ENCODE results near the gene MCIDAS.

MCIDAS gene

DNA sequence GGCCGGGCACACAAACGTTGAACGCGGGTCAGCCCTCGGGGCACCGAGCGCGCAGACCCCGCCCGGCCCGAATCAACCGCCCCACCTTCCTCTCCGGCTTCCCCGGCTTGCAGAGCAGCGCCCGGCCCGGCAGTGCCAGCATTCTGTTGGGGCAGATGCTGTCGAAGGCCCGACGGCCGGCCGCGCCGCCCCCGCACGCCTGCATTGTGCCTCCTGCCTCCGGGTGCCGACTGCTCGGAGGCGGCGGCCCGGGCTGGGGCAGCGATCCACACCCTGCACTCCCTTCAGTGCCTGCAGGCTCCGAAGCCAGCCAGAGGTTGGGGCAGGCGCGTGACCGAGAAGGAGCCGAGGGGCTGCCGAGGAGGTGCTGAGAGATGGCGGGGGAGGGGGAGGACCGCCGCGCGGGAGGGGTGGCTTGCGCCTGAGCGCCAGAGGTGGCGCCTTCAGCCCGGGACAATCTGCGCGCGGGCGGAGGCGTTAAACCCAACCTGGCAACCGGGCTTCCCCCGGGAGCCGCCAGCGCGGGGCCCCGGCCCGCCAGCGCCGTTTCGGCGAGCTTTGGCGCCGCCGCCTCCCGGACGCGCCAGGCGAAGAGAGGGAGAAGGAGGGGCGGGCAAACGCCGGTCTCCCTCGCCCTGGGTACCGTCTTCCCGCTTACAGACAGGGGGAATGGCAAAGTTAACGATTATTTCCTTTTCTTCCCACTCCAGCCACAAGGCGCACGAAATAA is at the start of gene MCIDAS:
Gene MCIDAS (minus strand): TSS at position 382 of the 730 bp plus-strand sequence. CDS start 177 bp downstream, at position 205.
- peak; percentile 38 for DNase-seq

DNA sequence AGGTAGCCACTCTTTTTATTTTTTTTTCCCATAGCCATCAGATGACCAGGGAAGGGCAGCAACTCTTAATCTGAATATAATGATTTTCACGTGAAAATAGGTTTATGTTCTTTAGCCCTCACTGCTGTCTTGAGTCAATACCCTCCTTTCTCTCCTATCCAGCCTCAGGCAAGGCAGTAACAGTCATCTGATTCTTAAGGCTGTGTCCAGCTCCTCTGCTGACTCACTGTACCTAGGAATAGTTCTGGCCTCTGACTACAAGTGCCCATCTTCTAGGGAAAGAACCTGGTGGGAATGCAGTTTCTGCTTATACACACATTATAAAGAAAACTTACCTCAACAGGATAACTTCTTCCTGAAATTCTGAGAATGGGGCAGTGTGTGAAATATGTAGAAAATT is 49.7 kb upstream of the MCIDAS start:
- DNase-seq, result no peak

GRCh38 chr5:55258339-55258738 is 31.2 kb upstream of the MCIDAS start:
- no peak for DNase-seq

- no peak for DNase-seq
These were observed 27.7 kb upstream of the MCIDAS start for GRCh38 chr5:55254802-55255201.

DNA sequence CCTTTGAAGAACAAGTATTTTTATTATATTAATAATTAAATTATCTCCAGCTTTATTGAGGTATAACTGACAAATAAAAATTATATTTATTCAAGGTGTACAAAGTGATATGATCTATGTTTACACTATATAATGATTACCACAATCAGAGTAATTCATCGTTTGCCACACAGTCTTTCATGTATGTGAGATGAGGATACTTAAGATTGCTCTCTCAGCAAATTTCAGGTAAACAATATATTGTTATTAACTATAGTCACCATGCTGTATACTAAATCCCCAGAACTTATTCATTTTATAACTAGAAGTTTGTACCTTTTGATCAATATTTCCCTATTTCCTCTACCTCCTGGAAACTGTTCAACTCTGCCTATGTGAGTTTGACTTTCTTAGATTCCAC is 22.9 kb upstream of the MCIDAS start:
- no peak for DNase-seq

DNA sequence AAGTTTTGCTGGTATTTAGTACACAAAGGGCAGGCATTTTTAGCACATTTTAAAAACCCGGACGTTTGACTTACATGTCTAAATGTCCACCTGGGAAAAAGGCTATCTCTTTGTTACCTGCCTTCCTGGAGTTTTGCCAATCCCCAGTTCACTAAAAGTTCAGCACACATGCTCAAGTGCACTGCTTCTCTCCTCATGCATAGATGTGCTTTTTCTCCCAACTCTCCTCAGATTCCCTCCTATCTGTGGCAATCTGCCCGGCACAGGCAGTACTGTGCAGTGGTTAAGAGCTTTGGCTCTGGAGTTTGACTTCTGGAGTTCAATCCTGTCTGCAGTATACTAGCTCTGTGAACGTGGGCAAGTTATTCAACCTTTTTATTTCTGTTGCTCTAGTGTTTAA is 14.6 kb upstream of the MCIDAS start:
- no peak for DNase-seq

DNA sequence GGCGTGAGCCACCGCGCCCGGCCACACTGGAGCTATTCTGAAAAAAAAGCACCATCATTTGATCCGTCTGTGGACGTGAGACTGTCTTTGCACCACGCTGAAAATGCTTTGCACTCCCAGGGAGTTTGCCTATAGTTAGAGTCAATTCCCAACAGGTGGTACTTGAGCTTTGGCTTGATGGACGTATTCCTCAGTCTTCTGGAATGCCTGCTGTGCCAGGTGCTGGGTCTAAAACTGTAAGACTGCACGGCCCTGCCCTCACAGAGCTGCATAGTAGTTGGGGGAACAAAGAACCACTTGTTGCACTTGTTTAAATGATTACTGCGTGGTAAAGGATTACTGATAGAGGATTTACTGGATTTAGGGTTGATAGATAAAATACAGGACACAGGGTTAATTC is 9.7 kb upstream of the MCIDAS start:
- DNase-seq, result no peak

- no peak for DNase-seq
These were observed 7.1 kb upstream of the MCIDAS start for GRCh38 chr5:55234121-55234700.

- peak; percentile 49 for DNase-seq
These were observed 6.1 kb upstream of the MCIDAS start, which contains the start of gene CCNO for GRCh38 chr5:55232985-55233928. Gene CCNO (minus strand): TSS chr5:55233608. CDS start chr5:55233523, 85 bp downstream.

DNA sequence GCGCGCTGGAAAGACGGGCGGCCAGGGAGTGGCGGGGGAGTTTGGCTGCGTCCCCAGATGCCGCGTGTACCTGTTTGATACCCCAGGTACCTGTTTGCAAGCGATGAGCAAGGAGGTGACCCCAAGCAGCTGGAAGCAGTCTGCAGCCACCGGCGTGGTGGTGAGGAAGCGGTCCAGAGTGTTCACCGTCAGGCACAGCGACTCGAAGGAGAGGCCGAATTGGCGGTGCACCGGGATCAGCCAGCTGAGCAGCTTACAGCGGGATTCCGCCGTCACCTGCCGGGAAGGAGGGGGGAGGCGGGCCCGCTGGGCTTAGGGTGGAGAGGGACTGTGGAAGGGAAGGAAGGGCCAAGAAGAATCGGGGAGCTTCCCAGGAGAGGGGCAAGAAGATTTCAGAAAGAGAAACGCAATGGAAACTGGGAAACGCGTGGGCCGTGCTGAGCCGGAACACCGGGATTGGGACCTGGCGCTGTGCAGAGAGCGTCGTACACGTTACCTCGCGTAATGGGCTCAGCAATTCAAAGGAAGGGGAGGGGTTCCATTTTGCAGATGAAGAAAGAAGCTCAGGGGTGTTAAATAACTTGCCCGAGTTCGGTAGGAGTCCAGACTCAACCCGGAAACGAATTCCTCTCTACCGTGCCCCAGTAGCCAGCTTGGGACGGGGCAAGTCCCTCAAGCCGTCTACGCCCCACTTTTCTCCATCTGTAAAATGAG is 5.3 kb upstream of the MCIDAS start:
- DNase-seq, result no peak

DNA sequence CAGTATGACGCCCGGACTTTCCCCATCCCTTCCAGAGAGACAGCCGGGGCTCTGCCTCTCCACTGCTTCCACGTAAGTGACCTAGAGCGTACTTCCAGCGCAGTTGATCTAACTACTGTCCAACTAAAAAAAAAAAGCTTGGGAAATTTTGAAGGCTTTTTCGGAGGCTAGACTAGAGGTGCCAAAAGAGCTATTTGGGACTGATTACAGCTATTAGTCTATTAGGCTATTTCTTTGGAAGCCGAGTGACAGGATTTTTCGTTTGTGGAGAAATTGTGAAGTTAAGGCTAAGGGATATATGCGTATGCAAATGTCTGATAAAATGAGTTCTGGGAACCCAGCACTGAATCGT is 4.8 kb upstream of the MCIDAS start:
- DNase-seq, result no peak

GRCh38 chr5:55231029-55231918 is 4.2 kb upstream of the MCIDAS start:
- DNase-seq, result no peak

- DNase-seq, result no peak
These were observed 3.0 kb upstream of the MCIDAS start for GRCh38 chr5:55230086-55230629.

DNA sequence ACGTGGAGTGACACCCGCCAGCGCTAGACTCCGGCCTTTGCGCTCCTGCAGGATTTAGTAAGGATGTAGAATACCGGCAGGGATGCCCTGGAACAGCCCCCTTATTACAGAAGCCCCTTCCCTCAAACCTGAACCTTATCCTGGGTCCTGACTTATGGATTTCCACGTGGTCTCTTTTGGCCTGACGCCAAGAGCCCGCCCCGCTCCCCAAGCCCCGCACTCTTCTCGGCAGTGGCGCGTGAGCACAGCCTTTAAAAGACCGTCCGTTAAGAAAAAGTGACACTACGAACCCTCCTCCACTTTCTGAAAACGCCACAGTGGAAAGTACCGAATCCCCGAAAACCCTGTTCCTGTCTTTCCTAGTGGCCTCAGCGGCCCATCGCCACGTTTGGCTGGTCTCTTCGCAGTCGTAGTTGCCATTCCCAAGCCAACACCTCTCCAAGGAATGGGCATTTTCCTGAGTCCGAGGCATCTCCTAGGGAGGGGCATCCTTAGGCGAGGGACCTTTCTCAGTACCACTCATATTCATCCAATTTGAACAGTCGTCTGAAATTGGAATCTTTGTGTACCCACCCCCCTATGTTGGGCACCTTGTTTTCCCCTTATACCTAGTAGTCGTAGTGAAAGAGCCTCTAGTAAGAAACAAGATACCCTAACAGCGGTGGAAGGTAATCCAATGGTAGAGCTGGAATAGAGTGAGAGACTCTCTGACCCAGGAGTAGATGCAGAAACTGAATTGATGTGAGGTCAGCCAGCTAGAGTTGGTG is 732 bp upstream of the MCIDAS start:
- DNase-seq, result no peak

- no peak for DNase-seq
These were observed 835 bp downstream of the MCIDAS start for GRCh38 chr5:55226027-55226933.

DNA sequence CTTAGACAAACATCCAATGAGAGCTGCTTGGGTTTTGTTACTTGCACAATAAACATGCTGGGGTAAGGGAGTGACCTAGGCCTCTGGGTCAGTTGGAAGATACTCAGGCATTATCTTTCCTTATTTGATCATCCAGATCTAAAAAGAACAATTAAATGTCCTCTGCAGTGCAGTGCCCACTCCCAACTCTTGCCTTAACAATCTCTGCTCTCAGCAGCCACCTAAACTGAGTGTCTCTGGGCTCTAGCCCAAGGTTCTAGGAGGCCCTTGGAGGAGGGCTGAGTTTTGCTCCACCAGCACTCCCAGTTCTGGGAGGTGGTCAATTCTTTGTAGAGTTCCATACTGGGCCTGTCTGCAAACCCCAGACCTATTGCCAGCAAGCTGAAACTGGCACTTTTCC is 1.8 kb downstream of the MCIDAS start:
- DNase-seq, result no peak

DNA sequence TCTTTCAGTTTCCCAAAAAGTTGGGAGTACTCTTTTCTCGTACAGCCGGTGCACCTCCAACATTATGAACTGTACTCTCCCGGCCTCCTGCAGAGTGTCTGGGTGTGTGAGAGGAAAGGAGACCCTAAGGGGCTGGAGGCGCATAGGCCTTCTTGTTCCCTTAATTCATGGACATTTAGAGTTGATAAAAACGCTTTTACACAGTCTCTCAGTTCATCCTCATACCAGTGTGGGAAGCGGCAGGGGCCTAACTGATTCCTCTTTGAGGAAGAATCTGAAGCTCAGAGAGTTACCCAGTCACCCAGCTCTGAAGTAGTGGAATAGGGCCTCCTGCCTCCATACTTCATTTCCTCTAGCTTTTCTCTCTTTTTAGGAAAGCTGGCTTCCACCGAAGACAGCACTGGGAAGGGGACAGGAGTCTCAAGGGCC is 3.3 kb downstream of the MCIDAS start:
- DNase-seq, result no peak

DNA sequence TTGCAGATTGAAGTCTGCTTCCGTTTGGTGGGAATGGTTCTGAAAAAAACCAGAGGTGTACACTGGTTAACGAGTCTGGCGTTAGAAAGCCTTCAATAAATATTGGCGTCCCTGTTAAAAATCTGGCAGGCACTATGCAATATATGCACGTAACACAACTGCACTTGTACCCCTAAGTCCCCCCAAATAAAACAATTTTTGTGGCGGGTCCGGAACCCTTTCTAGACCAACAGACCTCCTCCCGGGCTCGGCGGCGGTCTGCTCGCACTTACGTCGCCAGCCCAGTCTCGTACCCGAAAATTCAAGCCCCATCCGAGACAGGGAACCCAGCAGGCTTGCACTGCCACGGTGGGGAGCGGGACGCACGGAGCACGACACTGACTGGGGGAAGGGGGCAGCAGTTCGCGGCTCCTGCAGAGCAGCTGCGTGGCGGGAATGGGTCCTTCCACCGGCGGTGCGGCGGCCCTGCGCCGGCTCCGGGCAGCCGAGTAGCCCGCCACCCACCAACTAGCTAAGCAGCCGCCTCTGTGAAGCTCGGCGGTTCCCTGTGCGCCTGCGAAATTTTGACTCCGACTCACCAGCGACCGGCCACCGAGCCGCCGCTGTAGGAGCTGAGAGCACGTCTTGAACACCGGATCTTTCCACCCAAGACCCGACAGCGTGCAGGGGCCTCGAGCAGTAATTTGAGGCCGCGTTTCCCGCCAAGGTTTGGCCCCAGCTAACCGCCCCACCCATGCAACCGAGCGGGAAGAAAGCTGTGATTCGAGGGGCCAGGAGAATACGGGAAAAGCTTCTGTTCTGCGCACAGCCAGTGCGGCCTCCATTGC is 3.9 kb downstream of the MCIDAS start:
- DNase-seq, result no peak
